WTC11 (cell line): Measurements from ENCODE around the gene NDST4.

ENCODE experiments used
- ATF1 ChIP-seq: sonication (generic); formaldehyde crosslinking; IDR thresholded peaks from 2 replicates; pipeline ENCODE4 v1.8.1; 2023; ENCODE audit warnings: mild to moderate bottlenecking, moderate library complexity, missing genetic modification reagents
- CREB1 ChIP-seq: sonication (generic); formaldehyde crosslinking; IDR thresholded peaks from 2 replicates; pipeline ENCODE4 v1.8.0; 2023; ENCODE audit warnings: mild to moderate bottlenecking, missing genetic modification reagents
- KAT7 ChIP-seq: sonication (generic); formaldehyde crosslinking; IDR thresholded peaks from 2 replicates; pipeline ENCODE4 v1.8.1; 2023; ENCODE audit warnings: missing genetic modification reagents, mild to moderate bottlenecking, borderline replicate concordance
- NR1H2 ChIP-seq: sonication (generic); formaldehyde crosslinking; IDR thresholded peaks from 2 replicates; pipeline ENCODE4 v1.9.0; 2021; ENCODE audit warnings: mild to moderate bottlenecking, moderate library complexity, missing genetic modification reagents
- SMAD4 ChIP-seq: sonication (generic); formaldehyde crosslinking; IDR thresholded peaks from 2 replicates; pipeline ENCODE4 v1.8.0; 2022; ENCODE audit warnings: mild to moderate bottlenecking, missing genetic modification reagents
- ZNF138 ChIP-seq: sonication (generic); formaldehyde crosslinking; conservative IDR thresholded peaks from 2 replicates; pipeline ENCODE4 v1.8.1; 2022; ENCODE audit warnings: mild to moderate bottlenecking, moderate library complexity, missing genetic modification reagents
- ZNF263 ChIP-seq: sonication (generic); formaldehyde crosslinking; IDR thresholded peaks from 2 replicates; pipeline ENCODE4 v1.8.1; 2022; ENCODE audit warnings: low read depth, mild to moderate bottlenecking, moderate library complexity, missing genetic modification reagents
- ZNF317 ChIP-seq: sonication (generic); formaldehyde crosslinking; IDR thresholded peaks from 2 replicates; pipeline ENCODE4 v1.8.1; 2023; ENCODE audit warnings: low read depth, mild to moderate bottlenecking, moderate library complexity, missing genetic modification reagents, borderline replicate concordance
- TF ChIP-seq, protein P1 (sequence below): fragments of 200-600 bp; IDR thresholded peaks from 2 replicates; pipeline ENCODE4 v1.8.0; 2022; ENCODE audit warnings: antibody characterized with exemption
- TF ChIP-seq, protein P2 (sequence below): sonication (generic); formaldehyde crosslinking; IDR thresholded peaks from 2 replicates; pipeline ENCODE4 v1.8.1; 2022; ENCODE audit warnings: low read depth, mild to moderate bottlenecking, moderate library complexity, missing genetic modification reagents, borderline replicate concordance
- TF ChIP-seq, protein P3 (sequence below): sonication (generic); formaldehyde crosslinking; IDR thresholded peaks from 2 replicates; pipeline ENCODE4 v1.8.1; 2022; ENCODE audit warnings: mild to moderate bottlenecking, moderate library complexity, missing genetic modification reagents
- TF ChIP-seq, protein P4 (sequence below): sonication (generic); formaldehyde crosslinking; conservative IDR thresholded peaks from 2 replicates; pipeline ENCODE4 v1.8.1; 2022; ENCODE audit warnings: mild to moderate bottlenecking, missing genetic modification reagents

DNA sequence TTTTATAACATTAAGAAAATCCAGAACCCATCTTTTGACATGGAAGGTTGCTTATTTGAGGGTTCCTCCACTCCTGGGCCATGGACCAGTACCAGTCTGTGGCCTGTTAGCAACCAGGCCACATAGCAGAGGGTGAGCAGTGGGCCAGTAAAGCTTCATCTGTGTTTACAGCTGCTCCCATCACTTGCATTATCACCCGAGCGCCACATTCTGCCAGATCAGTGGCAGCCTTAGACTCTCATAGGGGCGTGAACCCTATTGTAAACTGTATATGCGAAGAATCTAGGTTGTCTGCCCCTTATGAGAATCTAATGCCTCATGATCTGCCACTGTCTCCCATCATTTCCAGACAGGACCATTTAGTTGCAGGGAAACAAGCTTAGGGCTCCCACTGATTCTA is 58.6 kb downstream of the NDST4 start:
- TF ChIP-seq, protein P1, sequence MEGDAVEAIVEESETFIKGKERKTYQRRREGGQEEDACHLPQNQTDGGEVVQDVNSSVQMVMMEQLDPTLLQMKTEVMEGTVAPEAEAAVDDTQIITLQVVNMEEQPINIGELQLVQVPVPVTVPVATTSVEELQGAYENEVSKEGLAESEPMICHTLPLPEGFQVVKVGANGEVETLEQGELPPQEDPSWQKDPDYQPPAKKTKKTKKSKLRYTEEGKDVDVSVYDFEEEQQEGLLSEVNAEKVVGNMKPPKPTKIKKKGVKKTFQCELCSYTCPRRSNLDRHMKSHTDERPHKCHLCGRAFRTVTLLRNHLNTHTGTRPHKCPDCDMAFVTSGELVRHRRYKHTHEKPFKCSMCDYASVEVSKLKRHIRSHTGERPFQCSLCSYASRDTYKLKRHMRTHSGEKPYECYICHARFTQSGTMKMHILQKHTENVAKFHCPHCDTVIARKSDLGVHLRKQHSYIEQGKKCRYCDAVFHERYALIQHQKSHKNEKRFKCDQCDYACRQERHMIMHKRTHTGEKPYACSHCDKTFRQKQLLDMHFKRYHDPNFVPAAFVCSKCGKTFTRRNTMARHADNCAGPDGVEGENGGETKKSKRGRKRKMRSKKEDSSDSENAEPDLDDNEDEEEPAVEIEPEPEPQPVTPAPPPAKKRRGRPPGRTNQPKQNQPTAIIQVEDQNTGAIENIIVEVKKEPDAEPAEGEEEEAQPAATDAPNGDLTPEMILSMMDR, result no peak
- TF ChIP-seq, protein P2, sequence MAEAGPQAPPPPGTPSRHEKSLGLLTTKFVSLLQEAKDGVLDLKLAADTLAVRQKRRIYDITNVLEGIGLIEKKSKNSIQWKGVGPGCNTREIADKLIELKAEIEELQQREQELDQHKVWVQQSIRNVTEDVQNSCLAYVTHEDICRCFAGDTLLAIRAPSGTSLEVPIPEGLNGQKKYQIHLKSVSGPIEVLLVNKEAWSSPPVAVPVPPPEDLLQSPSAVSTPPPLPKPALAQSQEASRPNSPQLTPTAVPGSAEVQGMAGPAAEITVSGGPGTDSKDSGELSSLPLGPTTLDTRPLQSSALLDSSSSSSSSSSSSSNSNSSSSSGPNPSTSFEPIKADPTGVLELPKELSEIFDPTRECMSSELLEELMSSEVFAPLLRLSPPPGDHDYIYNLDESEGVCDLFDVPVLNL (CRISPR knock-in tag), result no peak
- TF ChIP-seq ZNF317 (CRISPR knock-in tag), result no peak
- no peak for TF ChIP-seq ZNF263 (CRISPR knock-in tag)
- TF ChIP-seq NR1H2 (CRISPR knock-in tag), result no peak
- TF ChIP-seq CREB1 (CRISPR knock-in tag), result no peak
- TF ChIP-seq ZNF138 (CRISPR knock-in tag), result no peak
- TF ChIP-seq KAT7 (CRISPR knock-in tag), result no peak
- no peak for TF ChIP-seq SMAD4 (CRISPR knock-in tag)
- TF ChIP-seq, protein P3, sequence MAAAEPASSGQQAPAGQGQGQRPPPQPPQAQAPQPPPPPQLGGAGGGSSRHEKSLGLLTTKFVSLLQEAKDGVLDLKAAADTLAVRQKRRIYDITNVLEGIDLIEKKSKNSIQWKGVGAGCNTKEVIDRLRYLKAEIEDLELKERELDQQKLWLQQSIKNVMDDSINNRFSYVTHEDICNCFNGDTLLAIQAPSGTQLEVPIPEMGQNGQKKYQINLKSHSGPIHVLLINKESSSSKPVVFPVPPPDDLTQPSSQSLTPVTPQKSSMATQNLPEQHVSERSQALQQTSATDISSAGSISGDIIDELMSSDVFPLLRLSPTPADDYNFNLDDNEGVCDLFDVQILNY, result no peak
- TF ChIP-seq, protein P4, sequence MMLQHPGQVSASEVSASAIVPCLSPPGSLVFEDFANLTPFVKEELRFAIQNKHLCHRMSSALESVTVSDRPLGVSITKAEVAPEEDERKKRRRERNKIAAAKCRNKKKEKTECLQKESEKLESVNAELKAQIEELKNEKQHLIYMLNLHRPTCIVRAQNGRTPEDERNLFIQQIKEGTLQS (CRISPR knock-in tag), result no peak
- no peak for TF ChIP-seq ATF1 (CRISPR knock-in tag)
